Neuronal stem cell (in vitro differentiated cells): ENCODE measurements around the gene PAXX.

Experiments used
- DNase-seq: peaks from one replicate; pipeline ENCODE4 v3.0.0-alpha.2; 2013; ENCODE audit warnings: low spot score
- H2AFZ ChIP-seq: one replicate; pipeline ENCODE4 v1.6.1; 2013; ENCODE audit warnings: mild to moderate bottlenecking, low read length, inconsistent platforms
- H2AK5ac ChIP-seq: 2 replicates; pipeline ENCODE4 v1.6.1; 2013; ENCODE audit warnings: low read depth, mild to moderate bottlenecking, inconsistent platforms, low read length, moderate library complexity, mixed read lengths
- H2BK120ac ChIP-seq: 2 replicates; pipeline ENCODE4 v1.6.1; 2013; ENCODE audit warnings: low read depth, mild to moderate bottlenecking, inconsistent platforms, low read length, moderate library complexity, mixed read lengths
- H2BK12ac ChIP-seq: one replicate; pipeline ENCODE4 v1.6.1; 2013; ENCODE audit warnings: low read length, inconsistent platforms
- H2BK15ac ChIP-seq: 2 replicates; pipeline ENCODE4 v1.6.1; 2013; ENCODE audit warnings: mild to moderate bottlenecking, low read length, inconsistent platforms, mixed read lengths
- H2BK5ac ChIP-seq: one replicate; pipeline ENCODE4 v1.6.1; 2013; ENCODE audit warnings: inconsistent platforms, mild to moderate bottlenecking, low read length, moderate library complexity
- H3K14ac ChIP-seq: one replicate; pipeline ENCODE4 v1.6.1; 2013; ENCODE audit warnings: low read length, inconsistent platforms
- H3K18ac ChIP-seq: 2 replicates; pipeline ENCODE4 v1.6.1; 2013; ENCODE audit warnings: low read length, inconsistent platforms
- H3K23ac ChIP-seq: 2 replicates; pipeline ENCODE4 v1.6.1; 2013; ENCODE audit warnings: low read depth, mild to moderate bottlenecking, mixed read lengths, low read length, inconsistent platforms; ENCODE audit not compliant: poor library complexity
- H3K27ac ChIP-seq: replicated peaks from 3 replicates; pipeline ENCODE4 v1.5.1; 2013; ENCODE audit warnings: low read length, inconsistent platforms
- H3K27me3 ChIP-seq, 3 experiments: 2 replicates each; pipeline ENCODE4 v1.6.1; 2013; ENCODE audit warnings: low read length in 3 of 3, mild to moderate bottlenecking in 2 of 3, inconsistent platforms in 1 of 3, low read depth in 1 of 3, mixed read lengths in 1 of 3, moderate library complexity in 1 of 3; ENCODE audit not compliant: control insufficient read depth in 3 of 3, insufficient read depth in 3 of 3
- H3K36me3 ChIP-seq, 2 donors: replicated peaks in 1 of 2; 2 replicates each; pipeline ENCODE4 v1.6.1; 2013; ENCODE audit warnings: low read length in 2 of 2; ENCODE audit not compliant: control insufficient read depth in 2 of 2, insufficient read depth in 2 of 2
- H3K4ac ChIP-seq: 2 replicates; pipeline ENCODE4 v1.6.1; 2013; ENCODE audit warnings: inconsistent platforms, mild to moderate bottlenecking, low read length, moderate library complexity
- H3K4me1 ChIP-seq, 2 donors: 1 replicate in 1 of 2; 2 replicates in 1 of 2; pipeline ENCODE4 v1.6.1; 2013; ENCODE audit warnings: low read length in 2 of 2, low read depth in 1 of 2; ENCODE audit not compliant: control insufficient read depth in 2 of 2, insufficient read depth in 1 of 2
- H3K4me2 ChIP-seq: one replicate; pipeline ENCODE4 v1.6.1; 2013; ENCODE audit warnings: mild to moderate bottlenecking, low read length, inconsistent platforms; ENCODE audit not compliant: insufficient read depth, poor library complexity, severe bottlenecking
- H3K4me3 ChIP-seq, 2 donors: 2 replicates each; pipeline ENCODE4 v1.5.1; 2013; ENCODE audit warnings: low read length in 2 of 2, mild to moderate bottlenecking in 2 of 2, inconsistent platforms in 1 of 2, moderate library complexity in 1 of 2
- H3K79me1 ChIP-seq: one replicate; pipeline ENCODE4 v1.6.1; 2013; ENCODE audit warnings: low read depth, mild to moderate bottlenecking, inconsistent platforms, low read length, moderate library complexity
- H3K9ac ChIP-seq: one replicate; pipeline ENCODE4 v1.6.1; 2013; ENCODE audit warnings: mild to moderate bottlenecking, low read depth, low read length, inconsistent platforms; ENCODE audit not compliant: poor library complexity
- H3K9me3 ChIP-seq, 2 donors: replicated peaks in 1 of 2; 2 replicates each; pipeline versions ENCODE3 to v1.6.1; 2013; ENCODE audit warnings: low read length in 2 of 2, mild to moderate bottlenecking in 2 of 2, inconsistent platforms in 1 of 2, low read depth in 1 of 2, mixed read lengths in 1 of 2, moderate library complexity in 1 of 2; ENCODE audit not compliant: control insufficient read depth in 2 of 2, insufficient read depth in 1 of 2
- H4K8ac ChIP-seq: one replicate; pipeline ENCODE4 v1.6.1; 2013; ENCODE audit warnings: low read depth, mild to moderate bottlenecking, inconsistent platforms, low read length, moderate library complexity
- H4K91ac ChIP-seq: one replicate; pipeline ENCODE4 v1.6.1; 2013; ENCODE audit warnings: low read length, low read depth, mild to moderate bottlenecking, inconsistent platforms; ENCODE audit not compliant: poor library complexity
- WGBS, 2 donors: extraction: QIAGEN DNeasy Blood & Tissue Kit; methylation state at CpG; one replicate each; pipeline ENCODE4 v1.1.7; 2013; ENCODE audit warnings: missing lambda C conversion rate in 2 of 2, mixed read lengths in 1 of 2; ENCODE audit not compliant: insufficient read length in 2 of 2, insufficient replicate concordance in 1 of 2; ENCODE audit errors: extremely low coverage in 2 of 2; 5-methylcytosine and 5-hydroxymethylcytosine counted together

Gene PAXX

DNA sequence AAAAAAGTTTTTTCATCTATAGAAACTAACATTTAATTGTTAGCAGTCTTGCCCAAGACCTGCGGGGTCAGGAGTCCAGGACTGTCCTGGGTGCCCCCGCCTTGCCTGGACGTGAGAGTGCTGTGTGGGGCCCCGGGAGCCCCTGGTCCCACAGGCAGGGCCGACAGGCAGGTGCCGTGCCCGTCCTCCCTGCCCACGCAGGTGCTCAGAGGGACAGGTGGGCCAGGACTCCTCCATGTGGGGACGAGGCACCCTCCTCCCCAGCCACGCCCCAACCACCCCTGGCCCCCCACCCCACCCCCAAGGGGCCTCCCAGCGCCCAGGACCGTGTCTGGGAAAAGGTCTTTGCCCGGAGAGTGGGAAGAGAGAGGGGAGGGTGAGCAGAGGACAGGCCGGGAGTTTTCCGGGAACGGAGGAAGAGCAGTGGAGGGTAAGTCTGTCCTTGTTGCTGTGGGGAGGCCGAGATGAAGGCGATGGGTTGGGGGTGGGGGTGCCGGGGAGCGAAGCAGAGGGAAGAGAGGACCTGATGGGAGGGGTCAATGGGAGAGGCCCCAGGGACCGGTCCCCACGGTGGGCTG is 42.9 kb upstream of the PAXX start:
- peak overlapping the region; percentile 77 for H3K4me2 ChIP-seq
- WGBS, 2 donors = no CpG with 5 or more reads among the region's 22 CpGs

GRCh38 chr9:136949817-136950655 is 42.2 kb upstream of the PAXX start:
- peak overlapping the region; percentile 58 to 87 for H3K4me3 ChIP-seq
- DNase-seq = peak; percentile 91
- peaks cover 11 to 16% of the 10 kb centered on the region in 2 donors for H3K4me1 ChIP-seq
- H3K18ac ChIP-seq = peak overlapping the region; percentile 98
- no peaks in the 10 kb centered on the region for H3K79me1 ChIP-seq
- WGBS, 2 donors = no CpG with 5 or more reads among the region's 63 CpGs
- H2BK5ac ChIP-seq = peak overlapping the region; percentile 91
- H3K36me3 ChIP-seq = no peaks in the 10 kb centered on the region
- H2BK120ac ChIP-seq = peak overlapping the region; percentile 91
- peak overlapping the region; percentile 84 for H3K4ac ChIP-seq
- peak overlapping the region; percentile 91 for H3K9ac ChIP-seq
- H3K9me3 ChIP-seq = no peaks in the 10 kb centered on the region
- H3K27ac ChIP-seq = peak overlapping the region; percentile 24
- peaks cover 0 to 13% (median 0%) of the 10 kb centered on the region in 3 experiments for H3K27me3 ChIP-seq
- peak overlapping the region; percentile 41 for H2BK12ac ChIP-seq
- H4K8ac ChIP-seq = peak overlapping the region; percentile 99
- H4K91ac ChIP-seq = peak overlapping the region; percentile 5
- peak overlapping the region; percentile 99 for H2AK5ac ChIP-seq
- H2BK15ac ChIP-seq = peak overlapping the region; percentile 90
- H2AFZ ChIP-seq = peak overlapping the region; percentile 88
- H3K4me2 ChIP-seq = peak overlapping the region; percentile 84
- H3K23ac ChIP-seq = peak overlapping the region; percentile 66
- H3K14ac ChIP-seq = peak overlapping the region; percentile 71

More for the DNA sequence above, 42.9 kb upstream of the PAXX start:
- Histone ChIP-seq H3K9me3 (no peaks in the 10 kb centered on the region), H2BK120ac (peak overlapping the region; percentile 91), H2BK12ac (peak overlapping the region; percentile 41), H2AK5ac (peak overlapping the region; percentile 93), H3K14ac (peak overlapping the region; percentile 71), H3K18ac (peak overlapping the region; percentile 98), H4K8ac (peak overlapping the region; percentile 17), H3K4me1 (peaks cover 13 to 16% of the 10 kb centered on the region in 2 donors), H2BK15ac (peak overlapping the region; percentile 85), H3K23ac (peak overlapping the region; percentile 66), H3K27me3 (peaks cover 0 to 8% (median 0%) of the 10 kb centered on the region in 3 experiments), H2BK5ac (peak overlapping the region; percentile 75), H3K9ac (peak overlapping the region; percentile 91), H4K91ac (no peak overlapping the region), H3K4me3 (peak overlapping the region; percentile 58 to 87), H3K4ac (no peak overlapping the region), H3K79me1 (no peaks in the 10 kb centered on the region), H2AFZ (peak overlapping the region; percentile 88), H3K36me3 (no peaks in the 10 kb centered on the region), H3K27ac (no peak overlapping the region)
- no peak for DNase-seq

GRCh38 chr9:136950656-136951276 is 41.5 kb upstream of the PAXX start:
- DNase-seq = no peak
- Histone ChIP-seq H2BK120ac (no peak overlapping the region), H4K8ac (peak overlapping the region; percentile 99), H3K23ac (peak overlapping the region; percentile 66), H3K9me3 (no peaks in the 10 kb centered on the region), H3K14ac (no peak overlapping the region), H3K79me1 (no peaks in the 10 kb centered on the region), H2AFZ (peak overlapping the region; percentile 88), H3K27ac (peak overlapping the region; percentile 24), H4K91ac (peak overlapping the region; percentile 50), H3K9ac (peak overlapping the region; percentile 89), H3K4me1 (peaks cover 11 to 16% of the 10 kb centered on the region in 2 donors), H2AK5ac (peak overlapping the region; percentile 99), H3K4me3 (peak overlapping the region in 1 of 2 donors; percentile 58), H2BK15ac (peak overlapping the region; percentile 90), H3K4ac (peak overlapping the region; percentile 84), H3K27me3 (peaks cover 0 to 13% (median 0%) of the 10 kb centered on the region in 3 experiments), H3K18ac (peak overlapping the region; percentile 91), H3K4me2 (peak overlapping the region; percentile 84), H2BK5ac (peak overlapping the region; percentile 91), H3K36me3 (no peaks in the 10 kb centered on the region), H2BK12ac (peak overlapping the region; percentile 79)
- no CpG with 5 or more reads among the region's 9 CpGs for WGBS, 2 donors
